ENCODE measurements around the gene ZBED4.
"Not testable (repeated sequence)": the region's sequence is repeated elsewhere in the genome, so short reads cannot be mapped to it uniquely, and the experiment has no call there.

The ZBED4 gene

DNA sequence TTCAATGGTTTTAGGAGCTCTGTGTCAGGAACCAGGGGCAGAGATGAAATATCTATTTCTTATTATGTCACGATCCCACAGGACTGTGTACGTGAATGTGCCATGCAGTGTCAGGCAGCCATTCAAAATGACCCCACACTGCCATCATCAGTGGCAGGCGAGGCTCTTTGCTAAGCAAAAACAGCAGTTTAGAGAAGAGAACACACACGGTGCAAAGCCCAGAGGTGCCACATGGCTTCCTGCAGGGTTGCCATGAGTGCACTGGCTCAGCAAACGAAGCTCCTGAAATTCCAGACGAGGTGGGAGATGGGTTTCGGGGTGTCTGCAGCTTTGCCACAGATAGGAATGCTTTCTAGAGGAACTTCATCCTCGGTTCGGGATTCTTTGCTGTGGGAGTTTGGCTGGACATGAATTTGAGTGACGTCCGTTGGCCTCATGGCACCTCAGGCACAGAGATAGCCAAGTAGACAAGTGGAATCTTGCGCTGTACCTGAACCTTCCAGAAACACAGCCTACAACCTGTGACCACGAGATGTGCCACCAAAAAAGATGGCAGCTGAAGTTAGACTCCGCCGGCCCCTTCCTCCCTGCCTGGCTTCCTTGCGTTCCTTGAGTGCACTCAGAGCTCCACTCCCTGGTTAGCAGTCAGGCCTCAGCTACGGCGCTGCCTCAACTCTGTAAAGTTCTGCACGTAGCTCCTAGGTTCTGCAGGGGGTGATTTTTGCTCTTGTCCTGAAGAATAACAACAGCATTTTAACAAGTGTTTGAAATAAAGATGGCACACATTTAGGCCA is 7.8 kb upstream of the ZBED4 start:
- H3K4me1 ChIP-seq (ENCODE audit: control insufficient read depth, insufficient read depth, low read length) = peaks cover 6% of the 10 kb centered on the region
- no peaks in the 10 kb centered on the region for H3K9me3 ChIP-seq (ENCODE audit: control insufficient read depth, low read length)
- no peaks in the 10 kb centered on the region for H3K36me3 ChIP-seq (ENCODE audit: control insufficient read depth, insufficient read depth, low read length)
- H3K27ac ChIP-seq (ENCODE audit: insufficient read depth, low read depth, low read length, poor library complexity, severe bottlenecking) = no peak overlapping the region
- H3K27me3 ChIP-seq (ENCODE audit: control insufficient read depth, insufficient read depth, low read length, poor library complexity, severe bottlenecking) = peaks cover 65% of the 10 kb centered on the region
- WGBS, 2 experiments = 81 to 83% methylated on average over 19 of the region's 19 CpGs
- no peak overlapping the region for H3K4me3 ChIP-seq (ENCODE audit: insufficient read depth, low read depth, low read length)

DNA sequence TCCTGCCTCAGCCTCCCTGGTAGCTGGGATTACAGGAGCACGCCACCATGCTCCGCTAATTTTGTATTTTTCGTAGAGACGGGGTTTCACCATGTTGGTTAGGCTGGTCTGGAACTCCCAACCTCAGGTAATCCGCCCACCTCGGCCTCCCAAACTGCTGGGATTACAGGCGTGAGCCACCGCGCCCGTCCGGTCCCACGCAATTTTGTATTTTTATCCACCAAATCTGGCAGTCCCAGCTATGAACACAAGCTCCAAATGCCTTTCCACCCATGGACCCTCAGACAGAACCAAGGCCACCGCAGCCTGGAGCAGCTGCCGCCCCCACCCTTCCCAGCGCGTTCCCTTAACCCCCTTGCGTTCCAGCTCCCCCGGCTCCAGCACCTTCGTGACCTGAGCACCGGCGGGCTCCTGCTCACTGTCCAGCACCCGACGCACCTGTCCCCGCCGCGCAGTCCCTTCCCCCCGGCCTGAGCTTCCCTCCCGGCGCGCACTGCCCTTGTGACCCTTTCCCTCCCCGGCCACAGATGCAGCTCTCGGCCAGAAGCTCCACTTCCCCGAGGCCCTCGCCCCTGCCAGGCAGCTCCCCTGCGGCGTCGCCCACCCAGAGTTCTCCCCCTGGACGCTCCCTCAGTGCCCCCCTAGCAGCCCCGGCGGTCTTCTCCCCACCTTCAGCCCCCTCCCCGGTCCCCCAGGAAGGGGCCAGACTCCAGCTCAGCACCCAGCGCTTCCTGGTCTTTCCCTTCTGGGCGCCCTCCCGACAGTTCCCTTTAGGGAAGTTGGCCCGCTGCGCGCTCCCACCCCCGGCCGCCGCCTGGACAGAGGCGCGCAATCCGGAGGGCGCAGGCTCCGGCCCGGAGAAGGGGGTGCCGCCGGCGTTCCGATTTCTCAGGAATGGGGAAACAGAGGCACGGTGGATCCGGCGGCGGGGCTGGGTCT is 5.6 kb upstream of the ZBED4 start:
- 18% methylated on average over 64 of the region's 64 CpGs for WGBS, 2 experiments
- H3K27me3 ChIP-seq (ENCODE audit: control insufficient read depth, insufficient read depth, low read length, poor library complexity, severe bottlenecking) = peaks cover 86% of the 10 kb centered on the region

DNA sequence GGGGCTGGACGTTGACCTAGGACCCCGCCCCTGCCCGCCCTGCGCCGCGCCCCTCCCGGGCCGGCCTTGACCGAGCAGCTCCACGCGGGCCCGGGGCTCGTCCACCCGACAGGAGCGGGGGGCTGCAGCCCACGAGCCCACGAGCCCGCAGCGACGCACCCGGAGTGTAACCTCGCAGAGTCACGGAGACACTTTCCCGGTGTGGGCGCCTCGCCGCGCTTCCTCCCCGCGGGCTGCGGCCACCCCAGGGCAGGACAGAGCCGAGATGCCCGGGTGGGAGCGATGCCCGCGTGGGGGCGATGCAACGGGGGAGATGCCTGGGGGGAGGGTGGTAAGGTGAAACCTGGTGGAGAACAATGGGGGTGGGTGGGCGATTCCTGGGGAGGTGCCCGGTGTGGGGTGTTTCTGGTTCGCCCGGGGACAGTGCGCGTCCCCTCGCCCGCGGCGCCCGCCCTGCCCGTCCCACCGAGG is 4.9 kb upstream of the ZBED4 start:
- 1 to 3% methylated on average over 51 of the region's 51 CpGs for WGBS, 2 experiments
- Histone ChIP-seq H3K36me3 (ENCODE audit: control insufficient read depth, insufficient read depth, low read length) (no peaks in the 10 kb centered on the region), H3K4me1 (ENCODE audit: control insufficient read depth, insufficient read depth, low read length) (peaks cover 6% of the 10 kb centered on the region), H3K27me3 (ENCODE audit: control insufficient read depth, insufficient read depth, low read length, poor library complexity, severe bottlenecking) (peaks cover 88% of the 10 kb centered on the region), H3K27ac (ENCODE audit: insufficient read depth, low read depth, low read length, poor library complexity, severe bottlenecking) (no peak overlapping the region), H3K9me3 (ENCODE audit: control insufficient read depth, low read length) (no peaks in the 10 kb centered on the region), H3K4me3 (ENCODE audit: insufficient read depth, low read depth, low read length) (no peak overlapping the region)

More for the DNA sequence above, 5.6 kb upstream of the ZBED4 start:
- no peak overlapping the region for H3K27ac ChIP-seq (ENCODE audit: insufficient read depth, low read depth, low read length, poor library complexity, severe bottlenecking)
- no peaks in the 10 kb centered on the region for H3K9me3 ChIP-seq (ENCODE audit: control insufficient read depth, low read length)
- H3K4me1 ChIP-seq (ENCODE audit: control insufficient read depth, insufficient read depth, low read length) = peaks cover 6% of the 10 kb centered on the region
- H3K4me3 ChIP-seq (ENCODE audit: insufficient read depth, low read depth, low read length) = no peak overlapping the region
- no peaks in the 10 kb centered on the region for H3K36me3 ChIP-seq (ENCODE audit: control insufficient read depth, insufficient read depth, low read length)

DNA sequence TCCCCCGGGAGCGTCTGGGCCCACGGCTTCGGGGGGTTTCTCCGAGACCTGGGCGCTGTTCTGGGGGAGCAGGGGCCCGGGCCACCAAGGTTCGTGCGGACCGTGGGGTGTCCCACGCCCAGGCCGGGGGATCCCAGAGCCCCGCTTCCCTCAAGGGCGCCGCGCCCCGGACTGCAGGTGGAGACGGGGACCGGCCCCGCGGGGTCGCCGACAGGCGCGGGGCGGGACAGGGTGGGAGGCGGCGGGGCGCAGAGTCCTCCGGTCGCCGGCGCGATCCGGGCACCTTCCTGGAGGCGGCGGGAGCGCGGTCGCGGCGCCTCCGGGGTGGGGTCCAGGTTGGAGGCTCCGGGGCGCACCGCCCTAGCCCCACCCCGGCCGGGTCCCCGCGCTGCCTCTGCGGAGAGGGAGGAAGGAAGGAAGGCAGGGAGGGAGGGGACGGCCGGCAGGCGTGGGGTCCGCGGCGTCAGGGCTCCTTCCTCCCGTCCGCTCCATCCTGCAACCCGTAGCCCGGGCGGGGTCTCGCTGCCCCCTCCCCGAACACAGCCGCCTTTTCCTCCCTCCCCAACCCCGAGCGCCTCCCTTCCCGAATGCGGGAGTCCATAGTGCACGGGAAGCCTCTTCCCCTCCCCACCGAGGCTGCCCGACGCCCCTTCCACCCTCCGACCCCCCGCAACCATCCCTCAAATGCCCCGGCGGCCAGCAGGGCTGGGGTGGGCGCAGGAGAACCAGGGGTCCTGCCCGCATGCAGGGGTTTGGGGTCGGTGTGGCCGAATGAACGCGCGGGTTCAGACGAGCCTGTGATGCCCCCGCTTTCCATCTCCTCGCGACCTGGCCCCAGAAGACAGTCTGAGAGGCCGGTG is 4.3 kb upstream of the ZBED4 start:
- Histone ChIP-seq H3K36me3 (ENCODE audit: control insufficient read depth, insufficient read depth, low read length) (no peaks in the 10 kb centered on the region), H3K4me1 (ENCODE audit: control insufficient read depth, insufficient read depth, low read length) (peaks cover 6% of the 10 kb centered on the region), H3K4me3 (ENCODE audit: insufficient read depth, low read depth, low read length) (peak overlapping the region; percentile 18), H3K27ac (ENCODE audit: insufficient read depth, low read depth, low read length, poor library complexity, severe bottlenecking) (no peak overlapping the region), H3K27me3 (ENCODE audit: control insufficient read depth, insufficient read depth, low read length, poor library complexity, severe bottlenecking) (peaks cover 88% of the 10 kb centered on the region), H3K9me3 (ENCODE audit: control insufficient read depth, low read length) (no peaks in the 10 kb centered on the region)
- 3% methylated on average over 89 of the region's 89 CpGs for WGBS, 2 experiments

DNA sequence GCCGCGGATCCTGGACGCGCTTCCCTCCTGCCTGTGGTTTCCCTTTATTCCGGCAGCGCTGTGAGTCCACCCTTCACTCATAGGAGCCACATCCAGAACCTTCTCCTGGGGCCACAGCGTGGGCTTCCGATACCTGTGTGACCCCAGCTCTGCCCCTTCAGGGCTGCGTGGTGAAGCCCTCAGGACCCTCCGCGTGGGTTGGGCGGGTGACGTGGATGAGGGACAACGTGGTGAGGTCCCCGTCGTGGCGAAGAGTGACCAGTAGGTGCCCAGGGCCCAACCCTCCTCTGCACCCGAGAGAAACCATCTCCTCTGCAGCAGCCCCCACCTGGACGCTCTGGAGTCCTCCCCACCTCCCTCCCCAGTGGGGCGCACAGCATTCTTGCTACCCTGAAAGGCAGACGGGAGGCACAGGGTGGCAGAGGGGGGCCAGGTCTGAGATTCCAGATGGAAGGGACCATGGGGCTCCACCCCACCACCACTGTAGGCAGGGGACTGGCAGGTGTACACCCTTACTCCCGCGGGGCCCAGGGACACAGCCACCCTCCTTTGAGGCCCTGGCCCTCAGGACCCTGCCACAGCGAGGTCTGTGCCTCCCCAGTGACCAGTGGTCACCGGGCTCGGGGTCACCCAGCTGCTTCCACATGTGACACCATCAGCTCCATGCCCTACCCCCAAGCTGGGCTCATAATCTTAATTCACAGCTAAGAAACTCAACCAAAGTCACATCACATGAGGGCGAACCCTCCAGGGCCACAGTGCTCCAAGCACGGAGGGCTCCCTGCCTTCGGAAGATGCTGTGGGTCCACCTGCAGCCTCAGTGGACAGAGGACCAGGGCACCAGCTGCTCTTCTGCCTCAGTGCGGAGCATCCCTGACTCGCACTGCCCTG is 3.4 kb upstream of the ZBED4 start:
- Histone ChIP-seq H3K36me3 (ENCODE audit: control insufficient read depth, insufficient read depth, low read length) (no peaks in the 10 kb centered on the region), H3K9me3 (ENCODE audit: control insufficient read depth, low read length) (no peaks in the 10 kb centered on the region), H3K4me3 (ENCODE audit: insufficient read depth, low read depth, low read length) (no peak overlapping the region), H3K4me1 (ENCODE audit: control insufficient read depth, insufficient read depth, low read length) (peaks cover 13% of the 10 kb centered on the region), H3K27me3 (ENCODE audit: control insufficient read depth, insufficient read depth, low read length, poor library complexity, severe bottlenecking) (peaks cover 79% of the 10 kb centered on the region), H3K27ac (ENCODE audit: insufficient read depth, low read depth, low read length, poor library complexity, severe bottlenecking) (no peak overlapping the region)
- 45 to 47% methylated on average over 31 of the region's 31 CpGs for WGBS, 2 experiments

DNA sequence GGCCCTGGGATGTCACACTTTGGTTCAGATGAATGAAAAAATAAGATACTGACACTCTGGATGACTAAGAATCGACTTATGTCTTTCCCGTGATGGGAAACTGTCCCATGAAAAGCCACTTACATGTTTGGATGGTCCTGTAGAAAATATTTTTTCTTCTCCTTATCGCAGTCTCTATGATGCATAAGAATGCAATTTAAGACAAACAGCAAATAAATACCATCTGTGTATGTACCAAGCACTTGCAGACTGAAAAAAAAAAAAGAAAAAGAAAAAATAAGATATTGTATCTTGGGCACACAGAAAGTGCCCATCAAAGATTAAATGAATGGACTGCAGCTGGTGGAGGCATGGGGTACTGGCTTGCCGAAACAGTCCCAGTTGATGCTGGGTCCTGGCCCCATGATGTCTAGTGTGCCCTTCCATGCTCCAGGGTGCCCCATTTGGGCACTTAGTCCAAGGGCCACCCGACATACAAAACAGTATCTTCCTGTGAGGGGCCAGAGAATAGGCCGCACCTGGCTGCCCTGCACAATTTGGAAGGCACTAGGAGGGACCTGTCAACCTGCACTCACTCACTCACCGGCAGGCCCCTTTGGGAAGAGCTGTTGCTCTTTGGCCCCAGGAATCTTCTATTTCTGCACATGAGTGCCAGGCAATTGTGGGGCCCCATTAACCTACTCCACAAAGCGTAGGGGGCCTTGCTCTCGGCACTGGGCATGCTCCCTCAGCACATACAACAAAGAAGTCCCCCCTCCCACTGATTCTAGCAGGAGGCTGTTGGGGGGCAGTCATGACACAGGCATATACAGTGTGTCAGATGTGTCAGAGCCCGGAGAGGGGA is 2.5 kb upstream of the ZBED4 start:
- Histone ChIP-seq H3K9me3 (ENCODE audit: control insufficient read depth, low read length) (no peaks in the 10 kb centered on the region), H3K4me1 (ENCODE audit: control insufficient read depth, insufficient read depth, low read length) (peaks cover 22% of the 10 kb centered on the region), H3K36me3 (ENCODE audit: control insufficient read depth, insufficient read depth, low read length) (no peaks in the 10 kb centered on the region), H3K27ac (ENCODE audit: insufficient read depth, low read depth, low read length, poor library complexity, severe bottlenecking) (no peak overlapping the region), H3K4me3 (ENCODE audit: insufficient read depth, low read depth, low read length) (no peak overlapping the region), H3K27me3 (ENCODE audit: control insufficient read depth, insufficient read depth, low read length, poor library complexity, severe bottlenecking) (peaks cover 70% of the 10 kb centered on the region)
- WGBS, 2 experiments = 69 to 77% methylated on average over 9 of the region's 10 CpGs

DNA sequence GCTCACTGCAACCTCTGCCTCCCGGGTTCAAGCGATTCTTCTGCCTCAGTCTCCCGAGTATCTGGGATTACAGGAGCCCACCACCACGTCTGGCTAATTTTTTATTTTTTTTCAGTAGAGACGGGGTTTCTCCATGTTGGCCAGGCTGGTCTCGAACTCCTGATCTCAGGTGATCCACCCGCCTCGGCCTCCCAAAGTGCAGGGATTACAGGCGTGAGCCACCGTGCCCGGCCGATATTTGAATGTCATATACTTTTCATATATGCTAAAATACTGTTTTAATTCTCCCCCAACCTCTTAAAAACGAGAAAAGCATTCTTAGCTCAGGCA is 1.1 kb upstream of the ZBED4 start:
- H3K36me3 ChIP-seq (ENCODE audit: control insufficient read depth, insufficient read depth, low read length); H3K27ac ChIP-seq (ENCODE audit: insufficient read depth, low read depth, low read length, poor library complexity, severe bottlenecking); H3K9me3 ChIP-seq (ENCODE audit: control insufficient read depth, low read length): not testable (repeated sequence)
- Histone ChIP-seq H3K4me1 (ENCODE audit: control insufficient read depth, insufficient read depth, low read length) (peaks cover 23% of the 10 kb centered on the region), H3K4me3 (ENCODE audit: insufficient read depth, low read depth, low read length) (peak overlapping the region; percentile 54), H3K27me3 (ENCODE audit: control insufficient read depth, insufficient read depth, low read length, poor library complexity, severe bottlenecking) (peaks cover 56% of the 10 kb centered on the region)
- WGBS, 2 experiments = 59 to 64% methylated on average over 13 of the region's 13 CpGs

DNA sequence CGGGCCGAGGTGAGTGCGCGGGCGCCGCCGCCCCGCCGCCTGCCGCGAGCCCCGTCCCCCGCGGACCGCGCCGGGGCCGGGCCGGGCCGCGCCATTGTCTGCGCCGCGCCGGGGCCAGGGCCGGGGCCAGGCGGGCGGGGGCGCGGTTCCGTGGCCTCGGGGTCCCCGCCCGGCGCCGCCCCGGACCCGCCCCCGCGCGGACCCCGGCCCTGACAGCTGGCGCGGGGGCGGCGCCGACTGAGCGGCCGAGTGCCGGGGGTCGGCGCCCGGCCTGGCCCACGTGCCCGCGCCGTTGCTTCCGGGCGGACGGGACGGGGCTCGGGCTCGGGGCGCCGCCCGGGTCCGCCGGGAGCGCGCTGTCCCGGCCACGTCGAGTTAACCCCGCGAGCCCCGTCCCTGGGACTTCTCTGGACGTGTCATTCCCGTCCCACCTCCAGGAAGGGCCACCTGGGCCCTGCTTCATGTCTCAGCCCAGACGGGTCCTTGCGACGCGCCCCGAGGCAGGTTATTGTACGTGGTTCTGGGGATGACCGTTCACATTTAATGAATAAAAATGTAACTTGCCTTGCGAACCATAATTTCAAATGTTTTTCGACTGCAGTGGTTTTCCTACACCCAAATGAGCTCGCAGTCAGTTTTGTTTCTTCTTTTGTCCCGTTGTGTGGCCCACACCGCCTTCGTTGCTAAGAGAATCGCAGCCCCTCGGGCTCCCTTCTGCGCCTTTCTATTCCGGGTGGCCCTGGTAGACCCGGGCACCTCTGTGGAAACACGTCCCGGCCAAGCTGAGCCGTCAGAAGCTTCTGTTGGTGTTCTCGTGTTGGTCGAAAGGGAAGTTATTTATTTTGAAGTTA is 562 bp downstream of the ZBED4 start:
- Histone ChIP-seq H3K9me3 (ENCODE audit: control insufficient read depth, low read length) (no peaks in the 10 kb centered on the region), H3K4me1 (ENCODE audit: control insufficient read depth, insufficient read depth, low read length) (peaks cover 17% of the 10 kb centered on the region), H3K27me3 (ENCODE audit: control insufficient read depth, insufficient read depth, low read length, poor library complexity, severe bottlenecking) (peaks cover 40% of the 10 kb centered on the region), H3K36me3 (ENCODE audit: control insufficient read depth, insufficient read depth, low read length) (no peaks in the 10 kb centered on the region), H3K4me3 (ENCODE audit: insufficient read depth, low read depth, low read length) (peak overlapping the region; percentile 87), H3K27ac (ENCODE audit: insufficient read depth, low read depth, low read length, poor library complexity, severe bottlenecking) (peak overlapping the region; percentile 77)
- WGBS, 2 experiments = 1% methylated on average over 101 of the region's 101 CpGs

Data from ectodermal cell (in vitro differentiated cells).